ENCODE measurements around the gene PYY.
"Not testable (repeated sequence)": the region's sequence is repeated elsewhere in the genome, so short reads cannot be mapped to it uniquely, and the experiment has no call there.

The PYY gene

DNA sequence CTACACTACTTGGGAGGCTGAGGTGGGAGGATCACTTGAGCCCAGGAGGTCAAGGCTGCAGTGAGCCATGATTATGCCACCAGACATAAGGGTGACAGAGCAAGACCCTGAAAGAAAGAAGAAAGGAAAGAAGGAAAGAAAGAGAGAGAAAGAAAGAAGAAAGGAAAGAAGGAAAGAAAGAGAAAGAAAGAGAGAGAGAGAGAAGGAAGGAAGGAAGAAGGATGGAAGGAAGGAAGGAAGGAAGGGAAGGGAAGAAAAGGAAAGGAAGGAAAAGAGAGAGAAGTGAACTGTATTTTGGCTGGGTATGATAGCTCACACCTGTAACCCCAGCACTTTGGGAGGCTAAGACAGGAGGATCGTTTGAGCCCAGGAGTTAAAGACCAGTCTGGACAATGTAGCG lies 24.3 kb upstream of the PYY start:
- no peak for DNase-seq (ENCODE audit: low spot score)

DNA sequence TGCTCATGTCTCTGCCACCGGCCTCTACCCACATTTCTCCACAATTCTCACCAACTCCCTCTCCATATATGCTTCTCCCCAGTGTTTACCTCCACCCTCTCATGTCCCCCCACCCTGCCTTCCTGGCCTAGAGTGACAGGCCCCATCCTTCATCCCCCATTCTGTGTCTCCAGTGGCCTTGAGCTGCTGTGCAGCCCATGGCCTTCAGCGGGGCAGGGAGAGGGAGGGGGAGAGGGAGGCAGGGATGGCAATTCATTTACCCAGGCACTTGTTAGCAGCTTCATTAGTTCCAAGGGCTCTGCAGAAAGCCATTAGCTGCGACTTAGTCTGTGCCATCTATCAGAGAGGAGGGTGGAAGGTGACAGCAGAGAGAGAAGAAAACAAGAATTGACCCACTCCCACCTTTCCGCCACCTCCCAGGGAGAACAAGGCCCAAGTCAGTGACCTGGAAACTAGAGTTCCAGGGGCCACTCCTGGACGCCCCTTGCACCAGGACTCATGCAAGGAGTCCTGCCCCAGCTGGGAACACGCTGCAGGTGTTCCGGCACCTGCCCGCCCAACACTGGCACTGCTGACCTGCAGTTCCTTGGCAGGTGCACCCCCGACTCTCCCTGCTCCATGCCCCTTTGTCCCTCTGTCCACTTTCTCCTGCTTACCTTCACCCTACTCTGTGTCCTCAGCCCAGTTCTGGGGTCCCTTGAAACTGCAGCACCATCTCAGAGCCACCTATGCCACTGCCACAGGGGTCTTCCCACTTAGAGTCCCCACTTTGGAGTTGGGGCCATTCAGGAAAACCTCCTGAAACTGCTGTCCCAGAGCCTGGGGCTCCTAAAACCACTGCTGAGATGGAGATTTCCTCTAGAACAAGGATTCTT lies 23.5 kb upstream of the PYY start:
- DNase-seq (ENCODE audit: low spot score) = no peak

DNA sequence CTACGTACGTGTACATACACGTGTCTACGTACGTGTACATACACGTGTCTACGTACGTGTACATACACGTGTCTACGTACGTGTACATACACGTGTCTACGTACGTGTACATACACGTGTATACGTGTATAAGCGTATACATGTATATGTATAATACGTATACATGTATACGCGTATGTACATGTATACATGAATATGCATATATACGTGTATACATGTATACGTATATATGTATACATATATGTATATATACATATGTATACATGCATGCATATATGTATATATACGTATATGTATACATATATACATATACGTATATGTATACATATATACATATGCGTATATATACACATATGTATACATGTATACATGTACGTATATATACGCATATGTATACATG lies 22.2 kb upstream of the PYY start:
- no peak for DNase-seq (ENCODE audit: low spot score)

DNA sequence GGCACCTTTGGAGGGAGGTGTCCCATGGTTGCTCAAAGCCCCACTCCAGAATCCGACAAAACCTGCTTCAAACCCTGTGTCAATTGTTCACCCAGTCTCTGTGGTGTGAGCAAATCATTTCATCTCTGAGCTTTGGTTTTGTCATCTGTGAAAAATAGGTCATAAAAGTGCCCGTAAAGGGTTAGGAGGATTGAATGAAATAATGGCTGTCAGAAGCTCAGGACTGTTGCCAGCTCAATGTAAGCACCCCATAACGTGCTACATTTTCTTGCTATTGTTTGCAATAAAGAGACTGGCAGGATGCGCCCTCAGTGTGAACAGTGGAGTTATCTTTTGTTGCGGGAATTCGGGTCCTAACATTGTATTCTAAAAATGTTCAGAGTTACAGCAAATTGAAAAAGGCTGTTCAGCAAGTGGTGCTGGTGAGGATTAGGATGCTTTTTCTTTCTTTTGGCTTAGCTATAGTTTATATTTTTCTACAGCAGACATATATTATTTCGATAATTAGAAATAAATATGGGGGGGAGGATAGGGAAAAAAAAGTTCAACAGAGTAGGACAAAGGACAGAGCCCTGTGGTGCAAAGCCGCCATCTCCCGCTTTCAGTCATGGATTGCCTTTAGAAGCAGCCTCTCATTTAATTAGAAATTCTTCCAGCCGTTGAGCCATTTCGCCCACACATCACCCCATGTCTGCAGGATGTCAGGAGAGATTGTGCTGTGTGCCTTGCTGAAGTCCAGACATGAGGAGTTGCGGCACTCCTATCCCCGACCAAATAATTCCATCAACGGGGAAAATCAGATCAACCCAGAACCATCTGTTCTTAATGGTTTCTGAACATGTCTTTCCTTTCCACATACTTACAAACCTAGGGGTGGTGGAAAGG lies 20.9 kb upstream of the PYY start:
- DNase-seq (ENCODE audit: low spot score) = no peak

DNA sequence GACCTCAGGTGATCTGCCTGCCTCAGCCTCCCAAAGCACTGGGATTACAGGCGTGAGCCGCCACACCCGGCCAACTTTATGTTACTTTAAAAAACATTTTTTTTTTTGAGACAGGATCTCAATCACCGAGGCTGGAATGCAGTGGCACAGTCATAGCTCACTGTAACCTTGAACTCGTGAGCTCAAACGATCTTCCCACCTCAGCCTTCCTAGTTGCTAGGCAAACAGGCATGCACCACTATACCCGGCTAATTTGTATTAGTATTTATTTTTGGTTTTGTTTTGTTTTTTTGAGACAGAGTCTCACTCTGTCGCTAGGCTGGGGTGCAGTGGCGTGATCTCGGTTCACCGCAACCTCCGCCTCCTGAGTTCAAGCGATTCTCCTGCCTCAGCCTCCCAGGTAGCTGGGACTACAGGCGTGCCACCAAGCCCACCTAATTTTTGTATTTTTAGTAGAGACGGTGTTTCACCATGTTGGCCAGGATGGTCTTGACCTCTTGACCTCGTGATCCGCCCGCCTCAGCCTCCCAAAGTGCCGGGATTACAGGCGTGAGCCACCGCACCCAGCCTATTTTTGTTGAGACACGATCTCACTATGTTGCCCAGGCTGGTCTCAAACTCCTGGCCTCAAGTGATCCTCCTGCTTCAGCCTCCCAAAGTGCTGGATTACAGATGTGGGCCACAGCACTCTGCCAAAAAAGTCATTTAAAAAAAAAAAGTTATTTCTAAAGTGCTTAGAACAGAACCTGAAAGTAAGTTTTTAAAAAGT lies 18.9 kb upstream of the PYY start:
- not testable (repeated sequence) for DNase-seq (ENCODE audit: low spot score)

DNA sequence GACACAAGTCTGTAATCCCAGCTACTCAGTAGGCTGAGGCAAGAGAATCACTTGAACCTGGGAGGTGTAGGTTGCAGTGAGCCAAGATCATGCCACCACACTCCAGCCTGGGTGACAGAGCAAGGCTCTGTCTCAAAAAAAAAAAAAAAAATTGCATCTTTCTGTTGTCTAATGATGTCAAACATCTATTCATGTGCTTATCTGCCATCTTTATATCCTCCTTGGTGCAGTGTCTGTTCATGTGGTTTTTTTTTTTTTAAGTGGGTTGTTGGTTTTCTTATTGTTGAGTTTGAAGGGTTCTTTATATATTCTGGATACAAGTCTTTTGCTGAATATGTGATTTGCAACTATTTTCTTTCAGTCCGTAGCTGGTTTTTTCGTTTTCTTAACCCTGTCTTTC lies 17.7 kb upstream of the PYY start:
- DNase-seq (ENCODE audit: low spot score) = not testable (repeated sequence)

DNA sequence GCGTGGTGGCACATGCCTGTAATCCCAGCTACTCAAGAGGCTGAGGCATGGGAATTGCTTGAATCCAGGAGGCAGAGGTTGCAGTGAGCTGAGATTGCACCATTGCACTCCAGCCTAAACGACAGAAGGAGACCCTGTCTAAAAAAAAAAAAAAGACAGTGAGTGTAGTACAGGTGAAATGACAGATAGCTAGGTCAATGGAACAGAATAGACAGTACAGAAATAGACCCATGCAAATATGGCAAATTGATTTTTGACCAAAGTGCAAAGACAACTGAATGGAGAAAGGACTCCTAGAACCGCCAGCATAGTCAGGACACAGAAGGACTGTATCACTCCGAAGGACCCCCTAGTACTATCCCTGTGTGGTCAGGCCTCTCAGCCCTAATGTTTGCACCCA lies 16.6 kb upstream of the PYY start:
- no peak for DNase-seq (ENCODE audit: low spot score)

DNA sequence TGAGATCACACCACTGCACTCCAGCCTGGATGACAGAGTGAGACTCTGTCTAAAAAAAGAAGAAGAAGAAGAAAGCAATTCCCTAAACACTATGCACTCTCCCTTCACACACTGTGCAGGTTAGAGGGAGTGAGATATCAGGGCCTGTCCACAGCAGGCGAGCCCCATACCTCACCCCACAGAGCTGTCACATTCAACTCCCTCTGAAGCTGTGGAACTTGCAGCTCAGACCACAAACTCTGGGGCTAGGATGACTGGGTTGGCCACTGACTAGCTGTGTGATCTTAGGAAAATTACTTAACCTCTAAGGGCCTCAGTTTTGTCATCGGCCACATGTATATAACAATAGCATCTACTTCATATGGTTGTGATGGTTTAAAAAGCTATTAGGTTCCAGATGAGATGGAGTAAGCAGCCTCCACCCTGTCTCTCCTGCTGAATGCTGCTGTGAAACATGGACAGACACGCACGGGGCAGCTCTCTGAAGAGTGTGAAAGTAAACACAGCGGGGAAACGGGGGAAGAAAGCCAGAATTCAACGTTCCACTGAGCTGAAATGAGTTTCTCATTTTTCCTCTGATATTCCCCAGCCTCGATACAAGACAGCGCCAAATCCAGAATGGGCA lies 13.6 kb upstream of the PYY start:
- DNase-seq (ENCODE audit: low spot score) = no peak

DNA sequence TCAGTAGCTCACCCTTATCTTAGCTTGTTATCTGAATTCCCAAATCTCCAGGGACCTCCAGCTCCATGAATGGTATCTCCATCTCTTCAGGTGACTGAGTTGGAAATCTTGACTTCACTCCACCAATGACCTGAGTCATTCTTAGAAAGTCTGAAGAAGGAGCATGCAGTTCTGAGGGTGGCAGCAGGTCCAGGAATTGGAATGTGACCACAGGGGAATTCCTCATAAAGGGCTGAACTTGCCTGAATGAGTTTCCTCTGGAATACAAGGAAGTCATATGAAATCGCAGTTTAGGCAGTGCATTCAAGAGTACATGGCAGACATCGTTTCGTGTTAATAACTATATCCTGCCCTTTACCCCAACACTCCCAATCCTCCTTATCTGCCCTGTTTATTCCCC lies 12.5 kb upstream of the PYY start:
- DNase-seq (ENCODE audit: low spot score) = no peak

DNA sequence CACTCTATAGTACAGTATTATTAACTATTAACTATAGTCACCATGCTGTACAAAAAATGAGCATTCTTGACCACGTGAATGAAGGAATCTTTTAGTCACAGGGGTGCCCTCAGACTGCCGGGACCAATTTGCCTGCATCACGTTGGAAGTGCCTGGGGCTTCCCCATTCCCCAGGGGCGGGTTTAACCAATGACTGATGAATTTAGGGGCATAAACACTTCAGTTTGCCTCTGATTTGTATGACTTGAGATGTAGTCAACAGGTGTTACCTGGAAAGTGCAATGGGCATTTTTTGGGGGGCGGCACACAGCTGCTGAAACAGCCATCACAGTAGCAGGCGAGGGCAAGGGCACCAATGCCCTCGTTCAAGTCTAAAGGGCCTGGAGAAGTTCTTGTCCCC lies 8.7 kb upstream of the PYY start:
- no peak for DNase-seq (ENCODE audit: low spot score)

DNA sequence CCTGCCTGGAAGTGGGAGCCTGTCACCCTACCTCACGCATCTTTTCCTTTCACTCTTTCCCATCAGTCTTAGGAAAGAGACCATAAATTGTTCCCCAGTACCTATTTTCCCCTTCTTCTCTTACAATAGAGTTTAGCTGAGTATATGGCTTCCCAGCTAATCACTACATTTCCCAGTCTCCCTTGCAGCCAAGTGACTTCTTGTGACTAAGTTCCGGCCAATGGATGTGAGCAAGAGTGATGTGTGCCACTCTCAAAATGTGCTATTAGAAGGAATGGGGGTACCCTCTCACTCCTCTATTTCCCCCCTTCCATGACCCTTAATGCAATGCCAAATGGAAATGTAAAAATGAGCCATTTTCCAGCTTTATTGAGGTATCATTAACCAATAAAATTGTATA lies 8.2 kb upstream of the PYY start:
- DNase-seq (ENCODE audit: low spot score) = no peak

DNA sequence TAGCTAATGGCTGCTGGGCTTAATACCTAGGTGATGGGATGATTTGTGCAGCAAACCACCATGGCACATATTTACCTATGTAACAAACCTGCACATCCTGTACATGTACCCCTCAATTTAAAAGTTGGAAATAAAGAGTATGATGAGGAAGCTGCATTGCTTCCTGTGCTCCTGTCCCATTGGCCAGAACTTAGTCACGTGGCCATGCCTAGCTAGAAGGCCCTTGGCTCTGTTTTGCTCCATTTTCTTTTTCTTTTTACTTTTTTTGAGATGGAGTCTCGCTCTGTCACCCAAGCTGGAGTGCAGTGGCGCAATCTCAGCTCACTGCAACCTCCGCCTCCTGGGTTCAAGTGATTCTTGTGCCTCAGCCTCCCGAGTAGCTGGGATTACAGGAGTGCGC lies 7.6 kb upstream of the PYY start:
- not testable (repeated sequence) for DNase-seq (ENCODE audit: low spot score)

DNA sequence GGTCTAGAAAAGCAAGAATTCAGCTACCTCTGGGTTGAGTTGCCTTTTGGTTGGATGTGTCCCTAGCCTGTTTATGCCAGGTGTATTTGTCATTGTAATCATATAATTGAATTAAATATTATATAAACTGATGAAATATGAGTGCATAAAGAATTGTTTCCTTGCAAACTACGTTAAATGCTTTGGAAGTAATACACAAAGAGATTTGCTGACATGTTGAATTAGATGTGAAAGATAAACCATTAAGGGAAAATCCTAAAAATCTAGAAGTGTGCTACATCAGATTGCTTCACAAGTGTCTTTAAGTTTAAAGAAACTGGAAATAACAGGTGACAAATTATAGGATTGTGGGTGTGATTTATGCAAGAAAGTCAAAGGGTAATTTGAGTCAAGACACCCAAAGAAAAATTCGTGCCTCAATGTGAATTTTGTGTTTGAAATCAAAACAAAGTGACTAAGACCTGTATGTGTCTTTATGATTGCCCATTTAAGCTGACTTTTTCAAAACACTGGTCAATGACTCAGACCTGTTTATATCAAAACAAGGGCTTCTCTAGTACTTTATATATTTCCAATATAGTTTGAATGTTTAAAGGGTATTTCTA lies 5.1 kb upstream of the PYY start:
- no peak for DNase-seq (ENCODE audit: low spot score)

DNA sequence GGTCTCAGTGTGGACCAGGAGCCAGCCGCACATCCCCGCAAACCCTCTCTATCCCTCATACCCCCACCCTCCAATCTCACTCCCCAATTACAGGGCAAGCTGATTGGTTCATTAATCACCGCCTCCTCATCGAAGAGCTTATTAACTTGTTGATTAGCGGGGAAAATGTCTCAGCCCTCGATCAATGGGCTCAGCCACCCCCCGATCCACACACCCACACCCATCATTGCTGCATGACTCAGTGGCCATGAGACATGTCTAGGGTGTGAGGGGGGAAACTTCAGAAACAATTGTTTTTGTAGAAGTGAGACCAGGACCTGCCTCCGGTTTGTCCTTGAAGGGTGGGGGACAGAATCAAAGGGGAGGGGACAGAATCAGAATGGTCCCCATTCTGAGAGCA lies 2.5 kb upstream of the PYY start:
- DNase-seq (ENCODE audit: low spot score) = no peak

DNA sequence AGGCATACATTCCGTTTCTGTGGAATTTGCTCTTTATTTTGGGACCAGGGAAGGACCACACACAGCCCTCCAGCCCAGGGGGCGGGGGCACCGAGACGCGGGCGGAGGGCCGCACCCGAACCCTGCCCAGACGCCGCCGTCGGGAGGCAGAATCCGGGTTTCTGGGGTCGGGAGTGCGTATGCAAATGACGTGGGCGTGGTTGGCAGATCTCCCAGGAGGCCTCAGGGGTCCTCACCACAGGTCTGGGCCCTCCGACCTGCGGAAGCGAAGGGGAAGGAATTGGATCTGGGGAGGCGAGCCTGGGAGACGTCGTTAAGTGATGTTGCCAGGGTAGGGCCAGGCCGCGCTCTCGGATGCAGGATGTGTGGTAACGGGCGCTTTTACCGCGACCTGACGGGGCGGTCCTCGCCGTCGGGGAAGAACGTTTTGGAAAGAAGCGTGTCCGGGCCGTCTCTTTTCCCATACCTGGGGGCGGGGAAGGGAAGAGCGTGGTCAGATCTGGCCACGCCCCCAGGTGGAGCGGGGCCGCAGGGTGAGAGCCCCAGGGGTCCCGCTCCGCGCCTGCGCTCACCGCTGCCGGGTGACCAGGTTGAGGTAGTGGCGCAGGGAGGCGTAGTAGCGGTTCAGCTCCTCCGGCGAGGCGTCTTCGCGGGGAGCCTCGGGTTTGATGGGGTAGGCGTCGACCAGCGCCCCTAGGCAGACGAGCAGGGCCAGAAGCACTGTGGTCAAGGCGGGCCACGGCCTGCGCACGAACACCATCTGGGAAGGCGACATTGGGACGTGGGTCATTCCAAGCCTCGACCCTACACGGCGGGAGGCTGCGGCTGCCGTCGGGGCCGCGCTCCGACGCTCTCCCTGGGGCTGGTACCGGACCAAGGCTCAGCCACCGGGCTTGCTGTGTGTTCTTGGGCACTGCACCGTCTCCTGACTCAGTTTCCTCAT lies 745 bp downstream of the PYY start:
- DNase-seq (ENCODE audit: low spot score) = peak; percentile 25

DNA sequence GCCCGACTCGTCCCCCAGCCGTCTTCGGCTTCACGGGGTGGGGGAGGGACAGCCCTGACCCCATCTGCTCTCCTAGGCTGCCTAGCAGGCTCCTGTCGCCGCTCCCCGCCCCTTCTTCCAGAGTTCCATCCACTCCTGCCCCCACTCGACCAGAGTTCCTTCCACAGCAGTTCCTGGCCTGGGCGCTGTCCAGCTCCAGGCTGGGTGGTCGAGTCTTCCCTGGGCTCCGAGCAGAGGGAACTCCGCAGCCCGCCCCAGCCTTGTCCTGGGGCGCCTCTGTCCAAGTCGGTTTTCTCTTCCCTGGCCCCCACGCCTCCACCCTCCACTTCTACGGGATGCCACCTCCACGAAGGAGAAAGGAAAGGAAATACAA lies 1.4 kb downstream of the PYY start:
- DNase-seq (ENCODE audit: low spot score) = peak; percentile 56

DNA sequence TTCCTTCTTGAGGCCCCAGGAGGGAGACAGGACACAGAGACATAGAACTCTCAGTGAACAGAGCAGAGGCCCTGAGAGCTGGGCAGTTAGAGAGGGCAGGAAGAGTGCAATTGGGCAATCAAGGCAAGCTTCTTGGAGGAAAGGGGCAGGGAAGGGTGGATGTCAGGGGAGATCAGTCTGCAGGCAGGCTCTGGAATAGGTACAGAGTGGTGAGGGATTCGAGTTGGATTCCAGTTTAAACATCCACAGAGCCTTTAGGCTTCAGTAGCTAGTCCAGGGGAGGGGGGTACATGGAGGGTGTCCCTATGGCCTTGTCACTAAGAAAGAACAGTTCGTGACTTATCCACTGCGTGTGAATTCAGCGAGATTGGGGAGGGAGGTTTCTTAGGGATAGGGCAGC lies 2.0 kb downstream of the PYY start:
- no peak for DNase-seq (ENCODE audit: low spot score)

DNA sequence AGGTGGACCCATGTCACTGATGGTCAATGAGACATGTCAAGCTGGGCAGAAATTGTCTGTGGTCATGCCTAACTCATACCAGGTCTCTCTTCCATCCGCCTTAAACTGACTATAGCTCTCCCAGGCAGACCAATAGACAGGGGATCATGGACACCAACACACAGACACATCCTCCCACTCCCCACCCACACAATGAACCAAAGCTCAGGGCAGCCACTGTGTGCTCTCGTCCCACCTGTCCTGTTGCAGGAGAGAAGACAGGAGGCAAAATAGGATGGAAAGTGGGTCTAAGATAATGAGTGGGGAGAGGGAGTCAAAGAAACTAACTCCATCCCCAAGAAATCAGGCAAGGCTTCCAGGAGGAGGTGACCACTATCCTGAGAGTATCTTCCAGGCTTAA lies 3.2 kb downstream of the PYY start:
- no peak for DNase-seq (ENCODE audit: low spot score)

DNA sequence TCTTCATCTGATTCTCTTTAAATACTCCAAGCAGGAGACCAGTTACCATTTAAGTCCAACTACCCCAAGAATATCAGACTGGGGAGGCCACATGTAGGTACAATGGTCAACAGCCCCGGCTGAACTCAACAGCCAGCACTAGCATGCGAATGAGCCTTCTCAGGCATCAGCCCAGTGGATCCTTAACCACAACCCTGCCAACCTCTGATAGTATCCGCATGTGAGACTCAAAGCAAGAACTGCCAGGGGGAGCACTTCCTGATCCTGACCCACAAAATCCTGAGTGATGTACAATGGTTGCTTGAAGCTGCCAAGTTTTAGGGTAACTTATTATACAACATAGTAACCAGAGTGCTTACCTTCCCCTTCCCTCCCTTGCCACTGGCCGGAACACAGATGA lies 4.0 kb downstream of the PYY start:
- no peak for DNase-seq (ENCODE audit: low spot score)

DNA sequence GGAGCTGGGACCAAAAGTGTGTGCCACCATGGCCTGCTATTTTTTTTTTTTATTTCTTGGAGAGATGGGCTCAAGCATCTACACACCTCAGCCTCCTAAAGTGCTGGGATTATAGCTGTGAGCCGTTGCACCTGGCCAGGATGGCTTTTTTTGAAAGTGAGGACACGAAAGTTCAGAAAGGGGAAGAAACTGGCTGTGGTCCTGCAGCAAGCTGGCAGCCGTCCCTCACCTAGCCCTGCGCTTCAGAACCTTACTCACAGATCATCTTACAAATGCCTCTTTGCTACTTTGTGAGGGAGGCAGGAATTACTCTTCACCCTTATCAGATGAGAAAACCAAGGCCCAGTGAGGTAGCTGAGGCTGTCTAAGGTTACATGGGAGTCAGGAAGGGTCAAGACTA lies 7.0 kb downstream of the PYY start:
- DNase-seq (ENCODE audit: low spot score) = no peak
